H1 (cell line): ENCODE results near the gene HOXA13. TPM values are rescaled to one million over a fixed set of nuclear protein-coding genes. Genes with fewer than 3 reads are reported as not detected.
A peak's percentile ranks its signal among the peaks of the same experiment; 100 is the strongest.

Source experiments
- CTCF ChIA-PET: fragments of 300-600 bp; sonication (Branson Sonifier 250); formaldehyde crosslinking; loops from one replicate; lab custom pipeline; 2021; ENCODE audit not compliant: partially characterized antibody; lab: Charles Lee
- POLR2A ChIA-PET: fragments of 300-600 bp; sonication (Branson Sonifier 250); formaldehyde crosslinking; loops from one replicate; lab custom pipeline; 2021; ENCODE audit warnings: inconsistent platforms; ENCODE audit not compliant: partially characterized antibody; lab: Charles Lee
- DNase-seq, 2 experiments: peaks; one replicate each; pipeline versions ENCODE4 v3.0.0 to v3.0.0-alpha.2; 2010 to 2022; ENCODE audit warnings: low spot score in 2 of 2, low read depth in 1 of 2, mixed read lengths in 1 of 2
- FAIRE-seq: peaks from 2 replicates; lab custom pipeline; 2011; peaks lifted over from hg19 to GRCh38; lab: Jason Lieb, UNC
- H2AFZ ChIP-seq: 2 replicates; pipeline ENCODE4 v1.8.1; 2012; ENCODE audit warnings: low read length, inconsistent platforms
- H2AK5ac ChIP-seq: 2 replicates; pipeline ENCODE4 v1.6.1; 2013; ENCODE audit warnings: low read depth, low read length
- H2BK120ac ChIP-seq: replicated peaks from 2 replicates; pipeline ENCODE3; 2013; ENCODE audit warnings: low read depth, low read length, inconsistent platforms
- H2BK12ac ChIP-seq: 2 replicates; pipeline ENCODE4 v1.6.1; 2013; ENCODE audit warnings: low read depth, low read length
- H2BK15ac ChIP-seq: 2 replicates; pipeline ENCODE4 v1.6.1; 2013; ENCODE audit warnings: low read length
- H2BK20ac ChIP-seq: 2 replicates; pipeline ENCODE4 v1.6.1; 2013; ENCODE audit warnings: low read length
- H2BK5ac ChIP-seq: 2 replicates; pipeline ENCODE4 v1.6.1; 2013; ENCODE audit warnings: low read depth, low read length
- H3K14ac ChIP-seq: 2 replicates; pipeline ENCODE4 v1.6.1; 2013; ENCODE audit warnings: inconsistent platforms; ENCODE audit not compliant: insufficient read length
- H3K18ac ChIP-seq: 2 replicates; pipeline ENCODE4 v1.6.1; 2013; ENCODE audit warnings: low read length; ENCODE audit errors: extremely low read depth
- H3K23ac ChIP-seq: 2 replicates; pipeline ENCODE4 v1.6.1; 2013; ENCODE audit warnings: inconsistent platforms; ENCODE audit not compliant: insufficient read length
- H3K23me2 ChIP-seq: 2 replicates; pipeline ENCODE4 v1.6.1; 2013; ENCODE audit warnings: low read depth, low read length
- H3K27ac ChIP-seq: 2 replicates; pipeline ENCODE4 v1.6.1; 2011; ENCODE audit warnings: low read depth, low read length, inconsistent platforms
- H3K27me3 ChIP-seq, 4 experiments: replicated peaks in 1 of 4; 1 replicate in 1 of 4; 2 replicates in 3 of 4; pipeline versions ENCODE4 v1.6.1 to v1.8.1; 2011 to 2013; ENCODE audit warnings: low read length in 3 of 4, mild to moderate bottlenecking in 3 of 4, inconsistent platforms in 2 of 4, mixed read lengths in 2 of 4, moderate library complexity in 1 of 4; ENCODE audit not compliant: control insufficient read depth in 3 of 4, insufficient read depth in 3 of 4; ENCODE audit errors: extremely low read depth in 1 of 4
- H3K36me3 ChIP-seq, 4 experiments: 2 replicates each; pipeline versions ENCODE4 v1.6.1 to v1.8.1; 2011 to 2013; ENCODE audit warnings: mild to moderate bottlenecking in 4 of 4, low read length in 3 of 4, moderate library complexity in 2 of 4, control low read depth in 1 of 4, inconsistent platforms in 1 of 4; ENCODE audit not compliant: insufficient read depth in 4 of 4, control insufficient read depth in 2 of 4
- H3K4ac ChIP-seq: replicated peaks from 2 replicates; pipeline ENCODE3; 2013; ENCODE audit warnings: low read length, low read depth, mixed read lengths, inconsistent platforms; ENCODE audit not compliant: insufficient read length
- H3K4me1 ChIP-seq, 4 experiments: replicated peaks in 1 of 4; 1 replicate in 1 of 4; 2 replicates in 3 of 4; pipeline versions ENCODE4 v1.6.1 to v1.8.1; 2011 to 2013; ENCODE audit warnings: low read length in 3 of 4, inconsistent platforms in 2 of 4, mixed read lengths in 1 of 4; ENCODE audit not compliant: insufficient read depth in 4 of 4, control insufficient read depth in 3 of 4
- H3K4me2 ChIP-seq, 2 experiments: 2 replicates each; pipeline versions ENCODE4 v1.6.1 to v1.8.1; 2011 to 2013; ENCODE audit warnings: low read depth in 2 of 2, low read length in 2 of 2, control low read depth in 1 of 2, inconsistent platforms in 1 of 2, mild to moderate bottlenecking in 1 of 2; ENCODE audit not compliant: insufficient read depth in 1 of 2
- H3K4me3 ChIP-seq, 4 experiments: fragments of 200-600, 300-600 bp in 1 of 4; sonication (generic), shearing (Covaris generic), sonication (Bioruptor Twin) in 1 of 4; 2 replicates each; pipeline versions ENCODE4 v1.5.1 to v1.8.1; 2011 to 2016; ENCODE audit warnings: low read length in 4 of 4, low read depth in 3 of 4, control low read depth in 2 of 4, inconsistent platforms in 2 of 4, mild to moderate bottlenecking in 2 of 4, mixed read lengths in 1 of 4, moderate library complexity in 1 of 4; ENCODE audit not compliant: insufficient read depth in 2 of 4; ENCODE audit errors: extremely low read depth in 1 of 4
- H3K56ac ChIP-seq: replicated peaks from 2 replicates; pipeline ENCODE3; 2013; ENCODE audit warnings: low read depth, mild to moderate bottlenecking, mixed read lengths, low read length, inconsistent platforms; ENCODE audit not compliant: insufficient read length
- H3K79me1 ChIP-seq: 2 replicates; pipeline ENCODE4 v1.6.1; 2013; ENCODE audit warnings: low read depth, low read length, control low read depth
- H3K79me2 ChIP-seq, 2 experiments: 2 replicates each; pipeline versions ENCODE4 v1.6.1 to v1.8.1; 2012 to 2013; ENCODE audit warnings: low read length in 2 of 2, mild to moderate bottlenecking in 2 of 2, inconsistent platforms in 1 of 2; ENCODE audit not compliant: insufficient read depth in 2 of 2, control insufficient read depth in 1 of 2
- H3K9ac ChIP-seq, 4 experiments: replicated peaks in 1 of 4; 1 replicate in 1 of 4; 2 replicates in 3 of 4; pipeline versions ENCODE4 v1.6.1 to v1.8.1; 2011 to 2013; ENCODE audit warnings: low read depth in 3 of 4, low read length in 3 of 4, control low read depth in 2 of 4, mild to moderate bottlenecking in 2 of 4, moderate library complexity in 2 of 4, inconsistent platforms in 1 of 4; ENCODE audit errors: extremely low read depth in 1 of 4
- H3K9me3 ChIP-seq, 2 experiments: 2 replicates each; pipeline versions ENCODE4 v1.6.1 to v1.8.1; 2012 to 2013; ENCODE audit warnings: mild to moderate bottlenecking in 2 of 2, moderate library complexity in 2 of 2, control low read depth in 1 of 2, inconsistent platforms in 1 of 2, low read depth in 1 of 2, low read length in 1 of 2, mixed read lengths in 1 of 2; ENCODE audit not compliant: insufficient read depth in 2 of 2
- H4K20me1 ChIP-seq, 2 experiments: replicated peaks in 1 of 2; 2 replicates each; pipeline versions ENCODE3 to v1.8.1; 2011 to 2013; ENCODE audit warnings: inconsistent platforms in 2 of 2, low read length in 2 of 2, mild to moderate bottlenecking in 1 of 2; ENCODE audit not compliant: insufficient read depth in 2 of 2, control insufficient read depth in 1 of 2
- H4K5ac ChIP-seq: 2 replicates; pipeline ENCODE4 v1.6.1; 2013; ENCODE audit warnings: low read length, low read depth, mixed read lengths, inconsistent platforms; ENCODE audit not compliant: insufficient read length
- H4K8ac ChIP-seq: 2 replicates; pipeline ENCODE4 v1.8.0; 2013; ENCODE audit warnings: mild to moderate bottlenecking, moderate library complexity, low read length, inconsistent platforms; ENCODE audit not compliant: insufficient read depth; ENCODE audit errors: extremely low read depth
- H4K91ac ChIP-seq: replicated peaks from 2 replicates; pipeline ENCODE3; 2013; ENCODE audit warnings: low read length, mixed read lengths, inconsistent platforms; ENCODE audit not compliant: insufficient read length
- BCL11A ChIP-seq, 2 experiments: IDR thresholded peaks; one replicate each; pipeline ENCODE4 v1.6.1; 2011; ENCODE audit warnings: low read depth in 2 of 2, low read length in 2 of 2, mild to moderate bottlenecking in 2 of 2
- CBX8 ChIP-seq: fragments of 300-800, 300-1000 bp; sonication (generic); IDR thresholded peaks from 2 replicates; pipeline ENCODE4 v1.7.1; 2016; ENCODE audit warnings: low read depth, low read length, borderline replicate concordance
- EZH2 ChIP-seq: fragments of 200-600 bp; sonication (generic); IDR thresholded peaks from 2 replicates; pipeline ENCODE4 v1.7.1; 2012; ENCODE audit warnings: low read depth, mild to moderate bottlenecking, moderate library complexity, low read length, inconsistent platforms; ENCODE audit not compliant: severe bottlenecking
- KDM1A ChIP-seq: fragments of 200-600, 300-600 bp; sonication (generic); IDR thresholded peaks from 2 replicates; pipeline ENCODE4 v1.7.1; 2016; ENCODE audit warnings: mild to moderate bottlenecking, low read length, borderline replicate concordance
- RAD21 ChIP-seq, 2 experiments: IDR thresholded peaks in 1 of 2; conservative IDR thresholded peaks in 1 of 2; 2 replicates each; pipeline ENCODE4 v1.6.1; 2011; ENCODE audit warnings: low read depth in 2 of 2, low read length in 2 of 2, improper control_type of control experiment in 1 of 2, inconsistent platforms in 1 of 2, mild to moderate bottlenecking in 1 of 2, moderate library complexity in 1 of 2
- RBBP5 ChIP-seq: IDR thresholded peaks from 2 replicates; pipeline ENCODE4 v1.7.1; 2012; ENCODE audit warnings: low read depth, mild to moderate bottlenecking, inconsistent platforms, low read length, moderate library complexity, borderline replicate concordance
- SIN3A ChIP-seq, 2 experiments: IDR thresholded peaks in 1 of 2; conservative IDR thresholded peaks in 1 of 2; 2 replicates each; pipeline ENCODE4 v1.6.1; 2011 to 2012; ENCODE audit warnings: low read length in 2 of 2, improper control_type of control experiment in 1 of 2, low read depth in 1 of 2, mild to moderate bottlenecking in 1 of 2
- SP1 ChIP-seq: IDR thresholded peaks from 2 replicates; pipeline ENCODE4 v1.6.1; 2011; ENCODE audit warnings: low read depth, low read length
- SP4 ChIP-seq: IDR thresholded peaks from 2 replicates; pipeline ENCODE4 v1.6.1; 2012; ENCODE audit warnings: low read length, inconsistent platforms
- SUZ12 ChIP-seq: fragments of 200-600 bp; sonication (generic); IDR thresholded peaks from 2 replicates; pipeline ENCODE4 v1.6.1; 2012; ENCODE audit warnings: mild to moderate bottlenecking, inconsistent platforms, low read length, moderate library complexity, mixed read lengths
- ZNF274 ChIP-seq: IDR thresholded peaks from 2 replicates; pipeline ENCODE4 v1.7.0; 2012; ENCODE audit warnings: low read length, borderline replicate concordance; ENCODE audit errors: extremely low read depth
- WGBS, 2 experiments: shearing (Covaris generic) in 1 of 2; methylation state at CpG; one replicate each; pipeline versions ENCODE4 v1.1.6 to v1.1.7; 2013 to 2015; ENCODE audit warnings: low lambda C conversion rate in 2 of 2, mixed read lengths in 2 of 2, inconsistent platforms in 1 of 2, low coverage in 1 of 2, missing lambda C conversion rate in 1 of 2; ENCODE audit not compliant: insufficient replicate concordance in 2 of 2, insufficient coverage in 1 of 2, insufficient read length in 1 of 2; ENCODE audit errors: extremely low coverage in 1 of 2, missing lambda C conversion rate in 1 of 2; 5-methylcytosine and 5-hydroxymethylcytosine counted together
- polyA plus RNA-seq, 7 experiments: library from polyadenylated mRNA; depleted of rRNA in 3 of 7; stranded (reverse) in 5 of 7; unstranded in 2 of 7; fragments of >200 nt in 5 of 7; fragments of 200-250 nt in 2 of 7; gene quantifications; 1 replicate in 5 of 7; 2 replicates in 1 of 7; 4 replicates in 1 of 7; pipeline versions ENCODE4 v1.2.1 to v1.2.3, GENCODE V29; 2011 to 2013; ENCODE audit warnings: missing spikeins in 2 of 7, mixed read lengths in 2 of 7
- total RNA-seq: library from RNA; stranded (reverse); fragmentation: NEBNext Ultra II Directional; extraction: Animal tissue kit (Norgen Biotek cat#: 25700); gene quantifications from 2 replicates; pipeline ENCODE4 v1.2.1, GENCODE V29; 2021

The HOXA13 gene
- total and polyA plus RNA-seq, 2 of the 8 experiments (the other 6 are each of a cell fraction or from before 2014, with no cell fraction given): not detected

- H3K4me2 ChIP-seq: peak overlapping the region in 1 of 2 experiments; percentile 52; a peak in 1 of 4 replicates
- ChIA-PET CTCF (interaction anchor here (0.7 to 3.9 kb wide), 6 partner anchors 8 to 822 kb away, joined by 3 to 23 read pairs (median 5); no protein-coding TSS in a partner anchor), POLR2A (interaction anchor here (1.5 kb wide), 1 partner anchor 8 kb away, joined by 5 read pairs; no protein-coding TSS in a partner anchor)
- TF ChIP-seq KDM1A: no peak
- TF ChIP-seq SP4: no peak
- no peak for TF ChIP-seq SIN3A (conservative IDR thresholded peaks at IDR 0.05 in 1 of 2, IDR thresholded peaks at IDR 0.05 in 1 of 2; ENCODE audit: low read depth in 1 of 2, low read length in 2 of 2)
- no peak for TF ChIP-seq BCL11A (IDR thresholded peaks at IDR 0.05; ENCODE audit: low read depth in 2 of 2, low read length in 2 of 2)
- no peak for TF ChIP-seq RAD21 (IDR thresholded peaks at IDR 0.05 in 1 of 2, conservative IDR thresholded peaks at IDR 0.05 in 1 of 2; ENCODE audit: low read depth in 2 of 2, low read length in 2 of 2)
- no peak for TF ChIP-seq RBBP5
- no peak for TF ChIP-seq SP1
- TF ChIP-seq SUZ12: peak; percentile 89
- no peak for TF ChIP-seq ZNF274
- TF ChIP-seq EZH2: peak; percentile 99
- TF ChIP-seq CBX8: peak; percentile 47; the same call in 1 of the 2 replicates
Observed at GRCh38 chr7:27200761-27201579, 1.1 kb upstream of the HOXA13 start.

More at GRCh38 chr7:27200761-27201579, 1.1 kb upstream of the HOXA13 start:
- FAIRE-seq (no peak), DNase-seq (no peak)
- H4K5ac ChIP-seq: no peak overlapping the region
- no peak overlapping the region for H4K91ac ChIP-seq
- H2BK120ac ChIP-seq: no peak overlapping the region
- no peak overlapping the region for H3K4me3 ChIP-seq
- no peak overlapping the region for H3K18ac ChIP-seq
- H3K36me3 ChIP-seq: peaks cover 0 to 19% (median 0%) of the 10 kb centered on the region in 4 experiments; a peak in 1 of 8 replicates
- H2BK12ac ChIP-seq: no peak overlapping the region
- no peak overlapping the region; the same call in 1 of the 2 replicates for H2AK5ac ChIP-seq
- peaks cover 91 to 100% (median 96%) of the 10 kb centered on the region in 4 experiments for H3K27me3 ChIP-seq
- 21% methylated on average over 14 of the region's 14 CpGs; no CpG with 5 or more reads in 1 of the 2 experiments for WGBS, 2 experiments
- no peak overlapping the region for H3K4ac ChIP-seq
- H2BK5ac ChIP-seq: no peak overlapping the region
- H4K20me1 ChIP-seq: peaks cover 40 to 51% of the 10 kb centered on the region in 2 experiments
- H3K56ac ChIP-seq: no peak overlapping the region
- H3K14ac ChIP-seq: no peak overlapping the region
- H4K8ac ChIP-seq: no peak overlapping the region
- H3K23ac ChIP-seq: no peak overlapping the region
- H3K79me1 ChIP-seq: no peaks in the 10 kb centered on the region; the same call in 1 of the 2 replicates
- peaks cover 0 to 8% (median 4%) of the 10 kb centered on the region in 4 experiments; a peak in 6 of 7 replicates for H3K4me1 ChIP-seq
- no peaks in the 10 kb centered on the region for H3K79me2 ChIP-seq
- H3K27ac ChIP-seq: no peak overlapping the region
- H3K23me2 ChIP-seq: no peaks in the 10 kb centered on the region; the same call in 1 of the 2 replicates
- no peaks in the 10 kb centered on the region; a peak in 1 of 4 replicates for H3K9me3 ChIP-seq
- no peak overlapping the region for H2BK20ac ChIP-seq
- no peak overlapping the region for H2AFZ ChIP-seq
- H3K9ac ChIP-seq: no peak overlapping the region
- no peak overlapping the region for H2BK15ac ChIP-seq
